A204.1 (cell line): ENCODE data around the gene MS4A18.

Experiments used
- FAIRE-seq: peaks from 2 replicates; lab custom pipeline; 2012; peaks lifted over from hg19 to GRCh38; lab: Jason Lieb, UNC

Gene MS4A18

GRCh38 chr11:60768202-60768601 is 43.7 kb downstream of the MS4A18 start:
- FAIRE-seq, result no peak

- FAIRE-seq, result no peak
Measured at GRCh38 chr11:60769273-60769672, 44.8 kb downstream of the MS4A18 start.

GRCh38 chr11:60769811-60770210 is 45.3 kb downstream of the MS4A18 start:
- no peak for FAIRE-seq

- FAIRE-seq, result no peak
Measured at GRCh38 chr11:60771146-60771545, 46.6 kb downstream of the MS4A18 start.

- no peak for FAIRE-seq
Measured at GRCh38 chr11:60771879-60772525, 47.5 kb downstream of the MS4A18 start.

GRCh38 chr11:60772666-60773065 is 48.1 kb downstream of the MS4A18 start:
- FAIRE-seq, result no peak

- no peak for FAIRE-seq
Measured at GRCh38 chr11:60774726-60775125, 50.2 kb downstream of the MS4A18 start.

GRCh38 chr11:60775420-60775961 is 51.0 kb downstream of the MS4A18 start:
- FAIRE-seq, result peak; percentile 74

GRCh38 chr11:60776167-60776566 is 51.6 kb downstream of the MS4A18 start:
- FAIRE-seq, result no peak

GRCh38 chr11:60777106-60777505 is 52.6 kb downstream of the MS4A18 start:
- no peak for FAIRE-seq

- FAIRE-seq, result no peak
Measured at GRCh38 chr11:60777572-60777971, 53.1 kb downstream of the MS4A18 start.

GRCh38 chr11:60780065-60780464 is 55.5 kb downstream of the MS4A18 start:
- FAIRE-seq, result no peak

- FAIRE-seq, result no peak
Measured at GRCh38 chr11:60780774-60781173, 56.3 kb downstream of the MS4A18 start.

GRCh38 chr11:60781286-60781980 is 56.9 kb downstream of the MS4A18 start:
- FAIRE-seq, result no peak

- FAIRE-seq, result no peak
Measured at GRCh38 chr11:60781981-60782316, 57.4 kb downstream of the MS4A18 start.

- FAIRE-seq, result no peak
Measured at GRCh38 chr11:60782393-60783140, 58.0 kb downstream of the MS4A18 start.

GRCh38 chr11:60783141-60783484 is 58.6 kb downstream of the MS4A18 start:
- no peak for FAIRE-seq

- FAIRE-seq, result no peak
Measured at GRCh38 chr11:60783911-60784310, 59.4 kb downstream of the MS4A18 start.

GRCh38 chr11:60785136-60785535 is 60.6 kb downstream of the MS4A18 start, which contains the start of gene MS4A10:
Gene MS4A10, plus strand, starts transcription at chr11:60785333. Its CDS starts 5,003 bp downstream, at chr11:60790336.
- no peak for FAIRE-seq

- FAIRE-seq, result no peak
Measured at GRCh38 chr11:60785806-60786361, 61.4 kb downstream of the MS4A18 start.

- no peak for FAIRE-seq
Measured at GRCh38 chr11:60786811-60787567, 62.5 kb downstream of the MS4A18 start.
